ENCODE data around the gene PEX14.

DNA sequence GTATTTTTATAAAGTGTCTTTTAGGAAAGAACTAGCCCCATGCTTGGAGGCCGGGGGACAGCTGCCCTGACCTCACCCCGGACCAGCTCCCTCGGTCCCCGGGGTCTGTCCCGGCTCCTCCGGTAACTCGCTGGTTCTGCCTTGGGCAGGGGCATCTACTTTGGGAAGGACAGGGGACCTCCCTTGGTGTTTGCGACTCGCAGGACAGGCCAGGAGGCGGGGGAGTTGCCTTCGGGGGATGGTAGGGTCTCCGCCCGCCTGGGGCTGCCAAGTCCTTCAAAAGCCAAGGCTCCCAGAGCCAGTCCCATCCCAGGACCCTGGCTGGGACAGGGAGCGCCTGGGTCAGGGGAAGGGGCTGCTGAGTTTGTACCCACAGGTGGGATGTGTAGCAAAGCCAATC is 157.9 kb downstream of the PEX14 start:
- TF ChIP-seq, protein P1, sequence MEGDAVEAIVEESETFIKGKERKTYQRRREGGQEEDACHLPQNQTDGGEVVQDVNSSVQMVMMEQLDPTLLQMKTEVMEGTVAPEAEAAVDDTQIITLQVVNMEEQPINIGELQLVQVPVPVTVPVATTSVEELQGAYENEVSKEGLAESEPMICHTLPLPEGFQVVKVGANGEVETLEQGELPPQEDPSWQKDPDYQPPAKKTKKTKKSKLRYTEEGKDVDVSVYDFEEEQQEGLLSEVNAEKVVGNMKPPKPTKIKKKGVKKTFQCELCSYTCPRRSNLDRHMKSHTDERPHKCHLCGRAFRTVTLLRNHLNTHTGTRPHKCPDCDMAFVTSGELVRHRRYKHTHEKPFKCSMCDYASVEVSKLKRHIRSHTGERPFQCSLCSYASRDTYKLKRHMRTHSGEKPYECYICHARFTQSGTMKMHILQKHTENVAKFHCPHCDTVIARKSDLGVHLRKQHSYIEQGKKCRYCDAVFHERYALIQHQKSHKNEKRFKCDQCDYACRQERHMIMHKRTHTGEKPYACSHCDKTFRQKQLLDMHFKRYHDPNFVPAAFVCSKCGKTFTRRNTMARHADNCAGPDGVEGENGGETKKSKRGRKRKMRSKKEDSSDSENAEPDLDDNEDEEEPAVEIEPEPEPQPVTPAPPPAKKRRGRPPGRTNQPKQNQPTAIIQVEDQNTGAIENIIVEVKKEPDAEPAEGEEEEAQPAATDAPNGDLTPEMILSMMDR (IDR thresholded peaks at IDR 0.05; ENCODE audit: extremely low read depth in 1 of 2, insufficient read depth in 1 of 2, low read depth in 1 of 2, low read length in 2 of 2) = no peak
- TF ChIP-seq POLR2AphosphoS5 (IDR thresholded peaks at IDR 0.05; ENCODE audit: insufficient read depth, low read depth, low read length) (no peak), POLR2A (IDR thresholded peaks at IDR 0.05; ENCODE audit: low read depth, low read length) (no peak)

Measured in endothelial cell of umbilical vein (primary cell).